Smooth muscle cell (in vitro differentiated cells): ENCODE measurements around the gene UBL5. TPM values are rescaled to one million over a fixed set of nuclear protein-coding genes. Genes with fewer than 3 reads are reported as not detected.
A peak's percentile ranks its signal among the peaks of the same experiment; 100 is the strongest.
"Not testable (repeated sequence)": the region's sequence is repeated elsewhere in the genome, so short reads cannot be mapped to it uniquely, and the experiment has no call there.

ENCODE experiments used
- DNase-seq: peaks from one replicate; lab custom pipeline; 2025; ENCODE audit not compliant: unreplicated experiment; lab: John Stamatoyannopoulos, UW
- H2AFZ ChIP-seq: fragments of 200-600 bp; sonication (generic); 2 replicates; pipeline ENCODE4 v1.6.0; 2016; ENCODE audit warnings: antibody characterized with exemption, low read depth, mild to moderate bottlenecking
- H3F3A ChIP-seq: fragments of 200-600 bp; sonication (generic); 2 replicates; pipeline ENCODE4 v1.6.0; 2017; ENCODE audit warnings: antibody characterized with exemption, low read depth
- H3K27ac ChIP-seq: fragments of 200-600 bp; sonication (generic); 2 replicates; pipeline ENCODE4 v1.5.1; 2016; ENCODE audit warnings: low read depth, mild to moderate bottlenecking
- H3K27me3 ChIP-seq: fragments of 200-600 bp; sonication (generic); 2 replicates; pipeline ENCODE4 v1.6.1; 2016; ENCODE audit warnings: low read depth, mild to moderate bottlenecking
- H3K36me3 ChIP-seq: fragments of 200-600 bp; sonication (generic); 2 replicates; pipeline ENCODE4 v1.5.1; 2016; ENCODE audit warnings: low read depth
- H3K4me1 ChIP-seq: fragments of 200-600 bp; sonication (generic); 2 replicates; pipeline ENCODE4 v1.5.1; 2016; ENCODE audit warnings: low read depth
- H3K4me2 ChIP-seq: fragments of 200-600 bp; sonication (generic); 2 replicates; pipeline ENCODE4 v1.6.0; 2016; ENCODE audit warnings: mild to moderate bottlenecking
- H3K4me3 ChIP-seq: fragments of 200-600 bp; sonication (generic); 2 replicates; pipeline ENCODE4 v1.5.1; 2016; ENCODE audit warnings: mild to moderate bottlenecking
- H3K79me2 ChIP-seq: fragments of 200-600 bp; sonication (generic); 2 replicates; pipeline ENCODE4 v1.6.0; 2016; ENCODE audit warnings: low read depth, mild to moderate bottlenecking
- H3K9ac ChIP-seq: fragments of 200-600 bp; sonication (generic); 2 replicates; pipeline ENCODE4 v1.6.0; 2016; ENCODE audit warnings: low read depth
- H3K9me3 ChIP-seq: fragments of 200-600 bp; sonication (generic); replicated peaks from 2 replicates; pipeline ENCODE4 v1.5.1; 2016; ENCODE audit warnings: low read depth
- H4K20me1 ChIP-seq: fragments of 200-600 bp; sonication (generic); 2 replicates; pipeline ENCODE4 v1.6.0; 2016; ENCODE audit warnings: low read depth
- CTCF ChIP-seq: fragments of 200-600 bp; sonication (generic); IDR thresholded peaks from 2 replicates; pipeline ENCODE4 v1.5.1; 2017; ENCODE audit warnings: borderline replicate concordance, mild to moderate bottlenecking, antibody characterized with exemption; ENCODE audit not compliant: insufficient read depth, poor library complexity, severe bottlenecking
- WGBS: methylation state at CpG from one replicate; pipeline ENCODE4 v1.1.7; 2016; ENCODE audit warnings: low lambda C conversion rate; 5-methylcytosine and 5-hydroxymethylcytosine counted together
- polyA plus RNA-seq: library from polyadenylated mRNA; unstranded; fragments of >200 nt; fragmentation: Nextera tagmentation; extraction: Ambion mirVana; gene quantifications from 2 replicates; pipeline ENCODE4 v1.2.1, GENCODE V29; 2016
- total RNA-seq: library from RNA; depleted of rRNA; stranded (reverse); fragments of >200 nt; gene quantifications from 2 replicates; pipeline ENCODE4 v1.2.3, GENCODE V29; 2014

Gene UBL5
- total RNA-seq (516 and 848 TPM in 2 replicates), polyA plus RNA-seq (574 and 631 TPM in 2 replicates)

- Histone ChIP-seq H3K4me2 (peak within 1 kb of the TSS; percentile 98), H3K79me2 (peaks cover 66% of the 10 kb centered on the region), H3K9me3 (no peaks in the 10 kb centered on the region), H3K9ac (peak within 1 kb of the TSS; percentile 86), H3K36me3 (no peaks in the 10 kb centered on the region), H3K27me3 (no peaks in the 10 kb centered on the region), H2AFZ (peak within 1 kb of the TSS; percentile 60), H4K20me1 (peaks cover 20% of the 10 kb centered on the region), H3K4me1 (peaks cover 11% of the 10 kb centered on the region), H3K4me3 (peak within 1 kb of the TSS; percentile 70), H3K27ac (peak within 1 kb of the TSS; percentile 9), H3F3A (no peaks in the 10 kb centered on the region)
- no peak for TF ChIP-seq CTCF
- DNase-seq: peak; percentile 37
- 1% methylated on average over 59 of the region's 62 CpGs for WGBS
Observed at GRCh38 chr19:9827289-9828238, at the start of gene UBL5. UBL5 (plus strand) TSS chr19:9827918; CDS start chr19:9828338, 420 bp downstream.

- H3K27ac ChIP-seq: no peak overlapping the region
- no peak overlapping the region for H3K4me2 ChIP-seq
- peaks cover 22% of the 10 kb centered on the region for H3F3A ChIP-seq
- no peak overlapping the region for H3K9ac ChIP-seq
- no peaks in the 10 kb centered on the region for H3K9me3 ChIP-seq
- no peak for DNase-seq
- TF ChIP-seq CTCF: no peak
- peaks cover 18% of the 10 kb centered on the region for H3K4me1 ChIP-seq
- peaks cover 46% of the 10 kb centered on the region for H3K79me2 ChIP-seq
- H4K20me1 ChIP-seq: no peaks in the 10 kb centered on the region
- no peaks in the 10 kb centered on the region for H3K36me3 ChIP-seq
- no peak overlapping the region for H3K4me3 ChIP-seq
- H2AFZ ChIP-seq: no peak overlapping the region
- 81% methylated on average over 2 of the region's 2 CpGs for WGBS
- no peaks in the 10 kb centered on the region for H3K27me3 ChIP-seq
Observed at GRCh38 chr19:9782338-9782737, 45.4 kb upstream of the UBL5 start.

DNA sequence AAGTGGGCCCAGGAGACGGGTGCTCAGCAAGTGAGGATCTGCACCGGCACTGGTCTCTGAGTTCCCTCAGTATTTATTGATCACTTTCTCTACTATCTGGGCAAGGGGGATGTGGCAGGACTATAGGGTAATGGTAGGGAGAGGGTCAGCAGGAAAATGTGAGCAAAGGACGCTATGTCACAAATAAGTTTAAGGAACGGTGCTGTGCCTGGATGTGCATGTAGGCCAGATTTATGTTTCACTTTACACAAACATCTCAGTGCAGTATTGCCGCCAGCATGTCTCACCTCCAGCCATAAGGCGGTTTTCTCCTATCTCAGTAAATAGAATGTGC lies 43.6 kb upstream of the UBL5 start:
- Histone ChIP-seq H3K79me2 (peaks cover 38% of the 10 kb centered on the region), H3K4me3 (peak overlapping the region; percentile 62), H3K4me2 (peak overlapping the region; percentile 79), H3K9ac (peak overlapping the region; percentile 46), H3K4me1 (peaks cover 18% of the 10 kb centered on the region), H3F3A (peaks cover 37% of the 10 kb centered on the region), H3K27ac (peak overlapping the region; percentile 80)
- not testable (repeated sequence) for H2AFZ ChIP-seq, H3K27me3 ChIP-seq, H3K36me3 ChIP-seq, H4K20me1 ChIP-seq, H3K9me3 ChIP-seq, DNase-seq
- 30% methylated on average over 6 of the region's 6 CpGs for WGBS

GRCh38 chr19:9785367-9786331 lies 42.1 kb upstream of the UBL5 start:
- Histone ChIP-seq H3K9me3 (no peaks in the 10 kb centered on the region), H3K4me3 (peak overlapping the region; percentile 68), H3K9ac (peak overlapping the region; percentile 46), H3K27ac (peak overlapping the region; percentile 80), H2AFZ (peak overlapping the region; percentile 47), H3F3A (peaks cover 51% of the 10 kb centered on the region), H3K36me3 (no peaks in the 10 kb centered on the region), H3K4me2 (peak overlapping the region; percentile 82), H4K20me1 (no peaks in the 10 kb centered on the region), H3K27me3 (no peaks in the 10 kb centered on the region), H3K79me2 (peaks cover 29% of the 10 kb centered on the region), H3K4me1 (peaks cover 23% of the 10 kb centered on the region)
- WGBS: 1% methylated on average over 43 of the region's 74 CpGs
- DNase-seq: peak; percentile 96
- no peak for TF ChIP-seq CTCF
